ENCODE results near the gene BRD3. TPM values are rescaled to one million over a fixed set of nuclear protein-coding genes. Genes with fewer than 3 reads are reported as not detected.

Gene BRD3
- 57.5 and 58.3 TPM in 2 replicates for total RNA-seq (2022)
- Bru-seq, nascent RNA: percentile 66 among the genes with signal in this experiment
- percentile 80 among the genes with signal in this experiment for BruChase-seq, experiment 1, labeled RNA remaining after a 2-hour chase
- percentile 86 among the genes with signal in this experiment for BruChase-seq, experiment 2, labeled RNA remaining after a 6-hour chase
- long read RNA-seq, full-length matches to known transcripts: 5 of 35 reads
- long read RNA-seq, partial matches to known transcripts: 15 of 35 reads
- long read RNA-seq, other reads (novel, unspliced or antisense): 15 of 35 reads

DNA sequence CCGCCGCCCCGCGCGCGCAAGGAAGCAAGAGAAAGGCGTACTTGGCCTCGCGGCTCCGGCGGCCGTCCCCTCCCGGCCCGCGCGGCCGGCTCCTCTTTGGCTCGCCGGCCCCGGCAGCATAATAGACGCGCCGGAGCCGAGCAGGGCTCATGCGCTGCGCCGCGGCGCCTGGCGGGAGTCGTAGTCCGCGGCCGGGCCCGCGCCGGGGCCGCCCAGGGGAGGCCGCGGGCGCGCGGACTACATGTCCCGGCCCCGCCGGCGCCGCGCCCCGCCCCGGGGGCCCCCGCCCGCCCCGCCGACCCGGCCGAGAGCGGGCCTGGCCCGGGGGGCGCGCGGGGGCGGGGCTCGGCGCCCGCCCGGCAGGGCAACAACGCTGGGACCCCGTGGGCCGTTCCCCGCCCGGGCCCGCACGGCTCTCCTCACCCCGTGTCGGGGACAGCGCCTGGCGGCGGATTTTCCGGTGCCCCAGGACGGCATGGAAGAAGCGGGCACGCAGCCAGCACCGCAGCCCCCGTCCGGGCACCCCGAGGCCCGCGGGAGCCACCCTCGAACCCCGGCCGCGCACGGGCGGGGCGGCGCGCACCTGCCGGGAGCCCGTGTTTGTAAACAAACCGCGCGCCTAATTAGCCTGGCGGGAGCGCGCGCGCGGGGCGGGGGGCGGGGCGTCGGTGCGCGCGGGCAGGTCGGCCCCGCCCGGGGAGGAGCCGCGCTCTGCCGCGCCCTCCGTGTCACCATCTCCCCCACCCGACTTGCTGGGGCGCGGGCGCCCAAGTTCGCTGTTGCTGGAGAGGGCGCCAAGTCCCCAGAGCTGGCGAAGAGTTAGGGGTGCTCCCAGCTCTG lies at the start of gene BRD3:
TSS of gene BRD3 (minus strand) at position 123 of the 840 bp plus-strand sequence. CDS start 14,549 bp downstream, outside the sequence.
- Mint-ChIP-seq H3K27ac (ENCODE audit: unreplicated experiment) (peak within 1 kb of the TSS; percentile 48), H3K27me3 (ENCODE audit: insufficient read depth, unreplicated experiment) (peaks cover 10% of the 10 kb centered on the region), H3K4me3 (ENCODE audit: unreplicated experiment) (peak within 1 kb of the TSS; percentile 79), H3K4me1 (ENCODE audit: low read depth, unreplicated experiment) (no peaks in the 10 kb centered on the region), H3K9me3 (ENCODE audit: unreplicated experiment) (no peaks in the 10 kb centered on the region), H3K36me3 (ENCODE audit: insufficient read depth, unreplicated experiment) (peaks cover 6% of the 10 kb centered on the region)
- POLR2A ChIA-PET: no interaction called here
- no peaks in the 10 kb centered on the region; the same call in 1 of the 2 replicates for H3K9me3 ChIP-seq
- CTCF ChIA-PET: no interaction called here
- H3K36me3 ChIP-seq (ENCODE audit: control insufficient read depth, insufficient read depth, low read length): no peaks in the 10 kb centered on the region
- peak; percentile 83 to 90 for DNase-seq
- peak within 1 kb of the TSS; percentile 74 for H3K4me3 ChIP-seq (ENCODE audit: low read depth, low read length)
- TF ChIP-seq CTCF (IDR thresholded peaks at IDR 0.05; ENCODE audit: insufficient read depth in 1 of 2, low read depth in 1 of 2, low read length in 1 of 2, severe bottlenecking in 1 of 2, unreplicated experiment in 1 of 2): peak in 1 of 2 experiments; percentile 9
- H3K4me1 ChIP-seq: peaks cover 12% of the 10 kb centered on the region
- no TSS peak for BruUV-seq (replicated peaks)
- intact Hi-C loops (cut with micrococcal nuclease; ENCODE audit: unreplicated experiment): loop anchor here (1.0 to 5.0 kb wide), 4 partner anchors 15 to 259 kb away; partner anchors contain the start of genes BRD3OS and RXRA
- no peaks in the 10 kb centered on the region for H3K27me3 ChIP-seq (replicated peaks; ENCODE audit: control insufficient read depth, insufficient read depth, low read length)

DNA sequence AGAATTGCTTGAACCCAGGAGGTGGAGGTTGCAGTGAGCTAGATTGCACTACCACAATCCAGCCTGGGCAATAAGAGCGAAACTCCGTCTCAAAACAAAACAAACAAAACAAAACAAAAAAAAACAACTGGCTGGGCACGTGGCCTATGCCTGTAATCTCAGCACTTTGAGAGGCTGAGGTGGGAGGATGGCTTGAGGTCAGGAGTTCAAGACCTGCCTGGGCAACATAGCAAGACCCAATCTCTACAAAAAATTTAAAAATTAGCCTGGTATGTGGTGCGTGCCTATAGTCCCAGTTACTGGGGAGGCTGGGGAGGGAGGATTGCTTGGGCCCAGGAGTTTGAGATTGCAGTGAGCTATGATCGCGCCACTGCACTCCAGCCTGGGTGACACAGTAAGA lies 44.7 kb upstream of the BRD3 start:
- POLR2A ChIA-PET: no interaction called here
- CTCF ChIA-PET: no interaction called here

More for the DNA sequence above, 44.7 kb upstream of the BRD3 start:
- H3K9me3 ChIP-seq: no peaks in the 10 kb centered on the region
- BruUV-seq (replicated peaks): no TSS peak
- Mint-ChIP-seq H3K4me1 (ENCODE audit: low read depth, unreplicated experiment) (no peaks in the 10 kb centered on the region), H3K9me3 (ENCODE audit: unreplicated experiment) (no peaks in the 10 kb centered on the region), H3K36me3 (ENCODE audit: insufficient read depth, unreplicated experiment) (no peaks in the 10 kb centered on the region), H3K27ac (ENCODE audit: unreplicated experiment) (no peak overlapping the region), H3K4me3 (ENCODE audit: unreplicated experiment) (no peak overlapping the region), H3K27me3 (ENCODE audit: insufficient read depth, unreplicated experiment) (no peaks in the 10 kb centered on the region)
- H3K27me3 ChIP-seq (replicated peaks; ENCODE audit: control insufficient read depth, insufficient read depth, low read length): no peaks in the 10 kb centered on the region
- no peak for DNase-seq
- H3K4me3 ChIP-seq (ENCODE audit: low read depth, low read length): no peak overlapping the region
- no peaks in the 10 kb centered on the region for H3K4me1 ChIP-seq
- TF ChIP-seq CTCF (IDR thresholded peaks at IDR 0.05; ENCODE audit: insufficient read depth in 1 of 2, low read depth in 1 of 2, low read length in 1 of 2, severe bottlenecking in 1 of 2, unreplicated experiment in 1 of 2): no peak
- no peaks in the 10 kb centered on the region for H3K36me3 ChIP-seq (ENCODE audit: control insufficient read depth, insufficient read depth, low read length)
- intact Hi-C loops (cut with micrococcal nuclease; ENCODE audit: unreplicated experiment): no loop called here
